Cardiac muscle cell (in vitro differentiated cells and primary cell): ENCODE data around the gene ZNF579. TPM values are rescaled to one million over a fixed set of nuclear protein-coding genes. Genes with fewer than 3 reads are reported as not detected.

ENCODE experiments used
- DNase-seq, 2 donors: peaks; one replicate each; pipeline versions ENCODE4 v3.0.0 to v3.0.0-alpha.2; 2010 to 2017; ENCODE audit warnings: low read depth in 1 of 2, low spot score in 1 of 2
- H3K27ac ChIP-seq: fragments of 200-600 bp; sonication (generic); 2 replicates; pipeline ENCODE4 v1.5.1; 2016
- H3K27me3 ChIP-seq: fragments of 200-600 bp; sonication (generic); 2 replicates; pipeline ENCODE4 v1.6.0; 2016; ENCODE audit warnings: control low read depth
- H3K36me3 ChIP-seq: fragments of 200-600 bp; sonication (generic); 2 replicates; pipeline ENCODE4 v1.5.1; 2016; ENCODE audit warnings: control low read depth
- H3K4me1 ChIP-seq: fragments of 200-600 bp; sonication (generic); 2 replicates; pipeline ENCODE4 v1.8.1; 2017; ENCODE audit warnings: low read depth, mild to moderate bottlenecking, mixed run types
- H3K4me3 ChIP-seq: fragments of 200-600 bp; sonication (generic); 2 replicates; pipeline ENCODE4 v1.5.1; 2016; ENCODE audit warnings: mild to moderate bottlenecking
- H3K9me3 ChIP-seq: fragments of 200-600 bp; sonication (generic); 2 replicates; pipeline ENCODE4 v1.5.1; 2017; ENCODE audit warnings: low read depth, mild to moderate bottlenecking, control low read depth
- CTCF ChIP-seq: IDR thresholded peaks from 2 replicates; pipeline ENCODE4 v1.5.1; 2012; ENCODE audit warnings: low read depth, mild to moderate bottlenecking, low read length
- polyA plus RNA-seq: library from polyadenylated mRNA; unstranded; fragments of >200 nt; fragmentation: Nextera tagmentation; extraction: Ambion mirVana; gene quantifications from 2 replicates; pipeline ENCODE4 v1.2.1, GENCODE V29; 2016
- total RNA-seq: library from RNA; depleted of rRNA; stranded (reverse); fragments of >200 nt; gene quantifications from 2 replicates; pipeline ENCODE4 v1.2.3, GENCODE V29; 2016

ZNF579 gene
- total and polyA plus RNA-seq, 2 experiments from 2014 or later: 10.3 to 14.9 TPM

- Histone ChIP-seq H3K4me1 (peaks cover 16% of the 10 kb centered on the region), H3K27ac (no peak overlapping the region), H3K9me3 (no peaks in the 10 kb centered on the region), H3K4me3 (no peak overlapping the region), H3K27me3 (no peaks in the 10 kb centered on the region), H3K36me3 (no peaks in the 10 kb centered on the region)
- TF ChIP-seq CTCF: no peak
- DNase-seq: no peak
These were observed 28.7 kb upstream of the ZNF579 start for GRCh38 chr19:55609326-55609725.

- H3K4me3 ChIP-seq: peak overlapping the region; percentile 94
- TF ChIP-seq CTCF: no peak
- H3K4me1 ChIP-seq: peaks cover 16% of the 10 kb centered on the region
- H3K27me3 ChIP-seq: no peaks in the 10 kb centered on the region
- H3K36me3 ChIP-seq: no peaks in the 10 kb centered on the region
- no peak for DNase-seq
- H3K27ac ChIP-seq: peak overlapping the region; percentile 97
- H3K9me3 ChIP-seq: no peaks in the 10 kb centered on the region
These were observed 26.2 kb upstream of the ZNF579 start for GRCh38 chr19:55606817-55607216.

- DNase-seq: no peak
- peak overlapping the region; percentile 94 for H3K4me3 ChIP-seq
- H3K9me3 ChIP-seq: no peaks in the 10 kb centered on the region
- TF ChIP-seq CTCF: no peak
- peak overlapping the region; percentile 97 for H3K27ac ChIP-seq
- peaks cover 12% of the 10 kb centered on the region for H3K4me1 ChIP-seq
- H3K27me3 ChIP-seq: no peaks in the 10 kb centered on the region
- H3K36me3 ChIP-seq: no peaks in the 10 kb centered on the region
These were observed 25.8 kb upstream of the ZNF579 start for GRCh38 chr19:55606471-55606787.

DNA sequence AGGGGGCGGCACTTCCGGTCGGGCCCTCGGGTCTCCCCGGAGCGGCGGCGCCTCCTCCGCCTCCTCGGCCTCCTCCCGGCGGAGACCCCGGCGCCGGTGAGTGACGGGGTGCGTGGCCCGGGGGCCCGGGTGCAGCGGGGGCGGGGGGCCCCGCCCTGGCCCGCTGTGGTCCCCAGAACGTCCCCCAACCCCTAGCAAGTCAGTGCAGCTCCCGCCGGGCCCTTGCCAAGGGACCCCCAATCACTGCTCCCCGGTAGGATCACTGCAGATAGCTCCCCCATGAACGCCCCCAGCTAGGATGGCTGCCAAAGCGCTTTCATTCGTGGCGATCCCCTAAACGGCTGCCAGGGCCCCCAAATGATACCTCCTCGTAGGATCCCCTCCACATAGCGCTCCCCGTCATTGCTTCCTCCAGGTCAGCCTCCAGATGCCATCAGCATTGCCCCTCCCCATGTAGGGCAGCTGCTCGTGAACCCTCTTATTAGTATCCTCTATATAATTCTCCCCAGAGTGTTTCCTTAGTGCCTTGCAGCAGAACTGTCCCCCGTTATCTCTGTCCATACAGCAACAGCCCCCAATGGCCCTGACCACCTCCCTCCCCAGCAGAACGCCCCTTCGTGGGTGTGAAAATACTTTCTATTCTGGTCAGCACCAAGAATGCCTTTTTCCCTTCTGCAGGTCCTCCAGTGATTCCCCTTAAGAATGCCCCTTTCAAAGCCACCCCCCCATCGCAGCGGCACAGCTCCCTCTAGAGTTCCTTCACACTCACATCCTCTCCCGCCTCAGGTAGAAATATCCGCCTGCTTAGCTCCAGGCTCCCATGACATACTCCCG lies 25.2 kb upstream of the ZNF579 start, which contains the start of gene ZNF865:
Gene ZNF865, plus strand, starts transcription at position 11 of the 834 bp plus-strand sequence. CDS start 7,972 bp downstream, outside the sequence.
- Histone ChIP-seq H3K9me3 (no peaks in the 10 kb centered on the region), H3K27me3 (no peaks in the 10 kb centered on the region), H3K4me3 (peak within 1 kb of the TSS; percentile 94), H3K27ac (peak within 1 kb of the TSS; percentile 97), H3K4me1 (peaks cover 6% of the 10 kb centered on the region), H3K36me3 (no peaks in the 10 kb centered on the region)
- peak; percentile 90 to 92 for DNase-seq
- peak; percentile 78 for TF ChIP-seq CTCF

- DNase-seq: peak; percentile 98 to 99
- Histone ChIP-seq H3K36me3 (no peaks in the 10 kb centered on the region), H3K27me3 (no peaks in the 10 kb centered on the region), H3K27ac (peak overlapping the region; percentile 97), H3K4me1 (peaks cover 6% of the 10 kb centered on the region), H3K9me3 (no peaks in the 10 kb centered on the region), H3K4me3 (peak overlapping the region; percentile 94)
- no peak for TF ChIP-seq CTCF
These were observed 24.6 kb upstream of the ZNF579 start for GRCh38 chr19:55605207-55605636.
